ENCODE results near the gene SLC6A13.

The SLC6A13 gene

GRCh38 chr12:174596-174995, 88.0 kb downstream of the SLC6A13 start:
- Mint-ChIP-seq H3K4me1 (no peaks in the 10 kb centered on the region), H3K27ac (no peak overlapping the region), H3K36me3 (peaks cover 2% of the 10 kb centered on the region), H3K27me3 (peaks cover 28% of the 10 kb centered on the region), H3K9me3 (no peaks in the 10 kb centered on the region), H3K4me3 (no peak overlapping the region)
- DNase-seq (ENCODE audit: low spot score in 2 of 2) (no peak), ATAC-seq (ENCODE audit: low read depth) (no peak)

GRCh38 chr12:174124-174523, 88.5 kb downstream of the SLC6A13 start:
- no peak for ATAC-seq (ENCODE audit: low read depth)
- no peaks in the 10 kb centered on the region for H3K4me1 Mint-ChIP-seq
- peaks cover 31% of the 10 kb centered on the region for H3K27me3 Mint-ChIP-seq
- no peak overlapping the region for H3K27ac Mint-ChIP-seq
- H3K36me3 Mint-ChIP-seq: peaks cover 2% of the 10 kb centered on the region
- H3K4me3 Mint-ChIP-seq: no peak overlapping the region
- H3K9me3 Mint-ChIP-seq: no peaks in the 10 kb centered on the region
- no peak for DNase-seq (ENCODE audit: low spot score in 2 of 2)

GRCh38 chr12:172732-173161, 89.9 kb downstream of the SLC6A13 start:
- Mint-ChIP-seq H3K27me3 (peaks cover 24% of the 10 kb centered on the region), H3K4me1 (no peaks in the 10 kb centered on the region), H3K36me3 (peaks cover 2% of the 10 kb centered on the region), H3K27ac (no peak overlapping the region), H3K9me3 (no peaks in the 10 kb centered on the region), H3K4me3 (no peak overlapping the region)
- DNase-seq (ENCODE audit: low spot score in 2 of 2) (no peak), ATAC-seq (ENCODE audit: low read depth) (no peak)

DNA sequence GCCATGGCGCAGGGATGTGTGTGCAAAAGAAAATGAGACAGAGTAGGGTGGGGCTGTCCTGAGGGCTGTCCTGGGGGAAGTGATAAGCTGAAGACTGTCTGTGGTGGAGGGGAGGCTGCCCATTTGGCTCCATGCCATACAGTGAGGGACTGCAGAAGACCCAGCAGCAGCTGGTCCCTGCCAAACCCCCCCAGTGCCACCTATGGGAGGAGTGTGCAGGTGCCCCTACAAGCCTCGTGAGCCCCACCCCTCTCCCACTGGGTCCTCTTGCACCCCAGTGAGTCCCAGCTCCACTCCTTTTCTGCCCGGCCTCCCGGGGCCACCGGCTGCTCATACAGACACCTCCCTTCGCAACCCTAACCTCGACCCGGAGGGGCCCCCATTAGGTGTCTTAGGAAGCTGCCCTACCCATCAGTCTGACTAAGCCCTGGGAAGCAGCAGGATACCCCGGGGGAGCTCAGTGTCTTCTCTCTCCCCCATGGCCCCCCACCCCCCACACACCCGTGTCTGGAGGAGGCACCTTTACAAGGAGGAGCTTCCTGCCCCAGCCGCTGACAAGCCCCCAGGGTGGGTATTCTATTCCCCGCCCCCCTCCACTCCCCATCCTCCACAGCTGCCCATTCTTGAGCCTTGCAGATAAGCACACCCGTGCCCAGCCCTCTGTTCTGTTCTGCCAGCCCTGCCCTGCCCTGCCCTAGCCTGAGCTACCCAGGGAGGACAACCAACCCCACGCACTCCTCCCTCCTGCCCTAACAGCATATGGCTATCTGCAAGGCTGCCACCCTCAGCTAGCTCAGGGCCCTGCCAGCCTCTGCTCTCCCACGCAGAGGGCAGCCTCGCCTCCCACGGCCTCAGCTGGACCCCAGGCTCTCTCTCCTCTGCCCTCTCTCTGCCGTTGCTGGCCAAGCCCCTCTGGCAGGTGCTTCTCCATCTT, 90.6 kb downstream of the SLC6A13 start:
- H3K4me1 Mint-ChIP-seq: no peaks in the 10 kb centered on the region
- H3K27me3 Mint-ChIP-seq: peaks cover 24% of the 10 kb centered on the region

DNA sequence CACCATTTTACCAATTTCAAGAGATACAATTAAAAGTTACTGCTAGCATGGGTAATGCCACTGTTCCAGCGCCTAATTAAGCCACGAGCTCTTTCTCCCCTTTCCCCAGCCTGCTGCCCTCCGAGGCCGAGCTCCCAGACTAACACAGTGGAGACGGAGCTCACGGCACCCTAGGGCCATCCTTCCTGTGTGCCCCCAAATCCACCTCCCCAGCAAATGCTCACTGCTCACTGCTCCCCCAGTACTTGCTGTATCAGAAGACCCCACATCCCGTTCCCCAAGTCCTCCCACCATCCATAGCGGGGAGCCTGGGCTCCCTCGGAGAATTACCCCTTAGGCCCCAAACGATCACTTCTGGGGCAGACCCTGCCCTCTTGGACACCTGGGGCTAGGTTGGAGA, 91.4 kb downstream of the SLC6A13 start:
- H3K4me1 Mint-ChIP-seq: no peaks in the 10 kb centered on the region
- ATAC-seq (ENCODE audit: low read depth) (no peak), DNase-seq (ENCODE audit: low spot score in 2 of 2) (no peak)
- H3K9me3 Mint-ChIP-seq: no peaks in the 10 kb centered on the region
- no peak overlapping the region for H3K4me3 Mint-ChIP-seq
- H3K36me3 Mint-ChIP-seq: peaks cover 2% of the 10 kb centered on the region
- no peak overlapping the region for H3K27ac Mint-ChIP-seq
- H3K27me3 Mint-ChIP-seq: peaks cover 23% of the 10 kb centered on the region

More for the DNA sequence above, 90.6 kb downstream of the SLC6A13 start:
- Mint-ChIP-seq H3K4me3 (no peak overlapping the region), H3K9me3 (no peaks in the 10 kb centered on the region), H3K27ac (no peak overlapping the region), H3K36me3 (peaks cover 2% of the 10 kb centered on the region)
- DNase-seq (ENCODE audit: low spot score in 2 of 2) (no peak), ATAC-seq (ENCODE audit: low read depth) (no peak)

Data from memory B cell (primary cell).